Smooth muscle cell (in vitro differentiated cells): Measurements from ENCODE around the gene BBC3. TPM values are rescaled to one million over a fixed set of nuclear protein-coding genes. Genes with fewer than 3 reads are reported as not detected.
A peak's percentile ranks its signal among the peaks of the same experiment; 100 is the strongest.

ENCODE experiments used
- DNase-seq: peaks from one replicate; lab custom pipeline; 2025; ENCODE audit not compliant: unreplicated experiment; lab: John Stamatoyannopoulos, UW
- H2AFZ ChIP-seq: fragments of 200-600 bp; sonication (generic); 2 replicates; pipeline ENCODE4 v1.6.0; 2016; ENCODE audit warnings: antibody characterized with exemption, low read depth, mild to moderate bottlenecking
- H3F3A ChIP-seq: fragments of 200-600 bp; sonication (generic); 2 replicates; pipeline ENCODE4 v1.6.0; 2017; ENCODE audit warnings: antibody characterized with exemption, low read depth
- H3K27ac ChIP-seq: fragments of 200-600 bp; sonication (generic); 2 replicates; pipeline ENCODE4 v1.5.1; 2016; ENCODE audit warnings: low read depth, mild to moderate bottlenecking
- H3K27me3 ChIP-seq: fragments of 200-600 bp; sonication (generic); 2 replicates; pipeline ENCODE4 v1.6.1; 2016; ENCODE audit warnings: low read depth, mild to moderate bottlenecking
- H3K36me3 ChIP-seq: fragments of 200-600 bp; sonication (generic); 2 replicates; pipeline ENCODE4 v1.5.1; 2016; ENCODE audit warnings: low read depth
- H3K4me1 ChIP-seq: fragments of 200-600 bp; sonication (generic); 2 replicates; pipeline ENCODE4 v1.5.1; 2016; ENCODE audit warnings: low read depth
- H3K4me2 ChIP-seq: fragments of 200-600 bp; sonication (generic); 2 replicates; pipeline ENCODE4 v1.6.0; 2016; ENCODE audit warnings: mild to moderate bottlenecking
- H3K4me3 ChIP-seq: fragments of 200-600 bp; sonication (generic); 2 replicates; pipeline ENCODE4 v1.5.1; 2016; ENCODE audit warnings: mild to moderate bottlenecking
- H3K79me2 ChIP-seq: fragments of 200-600 bp; sonication (generic); 2 replicates; pipeline ENCODE4 v1.6.0; 2016; ENCODE audit warnings: low read depth, mild to moderate bottlenecking
- H3K9ac ChIP-seq: fragments of 200-600 bp; sonication (generic); 2 replicates; pipeline ENCODE4 v1.6.0; 2016; ENCODE audit warnings: low read depth
- H3K9me3 ChIP-seq: fragments of 200-600 bp; sonication (generic); replicated peaks from 2 replicates; pipeline ENCODE4 v1.5.1; 2016; ENCODE audit warnings: low read depth
- H4K20me1 ChIP-seq: fragments of 200-600 bp; sonication (generic); 2 replicates; pipeline ENCODE4 v1.6.0; 2016; ENCODE audit warnings: low read depth
- WGBS: methylation state at CpG from one replicate; pipeline ENCODE4 v1.1.7; 2016; ENCODE audit warnings: low lambda C conversion rate; 5-methylcytosine and 5-hydroxymethylcytosine counted together
- polyA plus RNA-seq: library from polyadenylated mRNA; unstranded; fragments of >200 nt; fragmentation: Nextera tagmentation; extraction: Ambion mirVana; gene quantifications from 2 replicates; pipeline ENCODE4 v1.2.1, GENCODE V29; 2016
- total RNA-seq: library from RNA; depleted of rRNA; stranded (reverse); fragments of >200 nt; gene quantifications from 2 replicates; pipeline ENCODE4 v1.2.3, GENCODE V29; 2014
- TF ChIP-seq, protein P1 (sequence below): fragments of 200-600 bp; sonication (generic); IDR thresholded peaks from 2 replicates; pipeline ENCODE4 v1.5.1; 2017; ENCODE audit warnings: borderline replicate concordance, mild to moderate bottlenecking, antibody characterized with exemption; ENCODE audit not compliant: insufficient read depth, poor library complexity, severe bottlenecking

BBC3 gene
- total and polyA plus RNA-seq, 2 experiments from 2014 or later = 10.2 to 29.9 TPM

DNA sequence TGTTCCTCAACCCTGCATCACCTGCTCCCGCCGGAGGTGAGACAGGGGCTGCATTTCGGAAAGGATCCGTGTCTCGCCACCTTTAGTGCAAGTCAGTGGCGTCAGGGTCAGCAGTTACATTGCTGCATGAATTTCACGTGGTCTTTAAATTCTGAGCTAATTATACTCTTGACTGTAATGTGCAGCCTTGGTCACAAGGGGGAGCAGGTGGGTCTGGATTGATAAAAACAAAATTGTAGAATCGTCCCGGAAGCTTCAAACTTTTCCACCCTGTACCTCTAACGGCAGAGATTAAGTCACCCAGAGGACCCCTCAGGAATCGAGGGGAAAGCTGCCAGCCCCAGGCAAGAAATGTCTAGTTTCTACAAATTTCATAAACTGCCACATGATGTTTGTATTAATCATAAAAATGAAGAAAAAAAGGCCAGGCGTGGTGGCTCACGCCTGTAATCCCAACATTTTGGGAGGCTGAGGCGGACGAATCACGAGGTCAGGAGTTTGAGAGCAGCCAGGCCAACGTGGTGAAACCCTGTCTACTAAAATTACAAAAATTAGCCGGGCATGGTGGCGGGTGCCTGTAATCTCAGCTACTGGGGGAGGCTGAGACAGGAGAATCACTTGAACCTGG, 20.2 kb downstream of the BBC3 start:
- H3F3A ChIP-seq = peaks cover 9% of the 10 kb centered on the region
- H3K27me3 ChIP-seq = no peaks in the 10 kb centered on the region
- TF ChIP-seq, protein P1, sequence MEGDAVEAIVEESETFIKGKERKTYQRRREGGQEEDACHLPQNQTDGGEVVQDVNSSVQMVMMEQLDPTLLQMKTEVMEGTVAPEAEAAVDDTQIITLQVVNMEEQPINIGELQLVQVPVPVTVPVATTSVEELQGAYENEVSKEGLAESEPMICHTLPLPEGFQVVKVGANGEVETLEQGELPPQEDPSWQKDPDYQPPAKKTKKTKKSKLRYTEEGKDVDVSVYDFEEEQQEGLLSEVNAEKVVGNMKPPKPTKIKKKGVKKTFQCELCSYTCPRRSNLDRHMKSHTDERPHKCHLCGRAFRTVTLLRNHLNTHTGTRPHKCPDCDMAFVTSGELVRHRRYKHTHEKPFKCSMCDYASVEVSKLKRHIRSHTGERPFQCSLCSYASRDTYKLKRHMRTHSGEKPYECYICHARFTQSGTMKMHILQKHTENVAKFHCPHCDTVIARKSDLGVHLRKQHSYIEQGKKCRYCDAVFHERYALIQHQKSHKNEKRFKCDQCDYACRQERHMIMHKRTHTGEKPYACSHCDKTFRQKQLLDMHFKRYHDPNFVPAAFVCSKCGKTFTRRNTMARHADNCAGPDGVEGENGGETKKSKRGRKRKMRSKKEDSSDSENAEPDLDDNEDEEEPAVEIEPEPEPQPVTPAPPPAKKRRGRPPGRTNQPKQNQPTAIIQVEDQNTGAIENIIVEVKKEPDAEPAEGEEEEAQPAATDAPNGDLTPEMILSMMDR = peak; percentile 85
- no peak overlapping the region for H3K4me3 ChIP-seq
- peak overlapping the region; percentile 69 for H3K9ac ChIP-seq
- H3K4me1 ChIP-seq = no peaks in the 10 kb centered on the region
- peak; percentile 54 for DNase-seq
- H2AFZ ChIP-seq = no peak overlapping the region
- no peaks in the 10 kb centered on the region for H3K79me2 ChIP-seq
- no peaks in the 10 kb centered on the region for H4K20me1 ChIP-seq
- peaks cover 4% of the 10 kb centered on the region for H3K36me3 ChIP-seq
- H3K9me3 ChIP-seq = no peaks in the 10 kb centered on the region
- H3K4me2 ChIP-seq = peak overlapping the region; percentile 59
- H3K27ac ChIP-seq = peak overlapping the region; percentile 71
- 54% methylated on average over 19 of the region's 19 CpGs for whole genome bisulfite sequencing

DNA sequence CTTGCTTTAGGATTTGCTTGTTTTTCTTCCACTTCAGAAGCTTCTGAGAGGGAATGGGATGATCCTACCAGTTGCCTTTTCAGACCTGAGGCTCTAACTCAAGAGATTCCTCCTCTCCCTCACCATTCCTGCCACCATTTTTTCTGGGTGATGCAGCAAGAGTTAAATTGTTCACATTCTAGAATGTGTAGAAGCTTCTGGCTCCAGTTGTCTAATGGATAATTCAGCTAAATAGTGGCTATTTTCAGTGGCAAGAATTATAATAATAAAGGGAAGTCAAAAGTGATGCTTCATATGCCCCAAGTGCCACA, 20.9 kb downstream of the BBC3 start:
- Histone ChIP-seq H3K4me2 (no peak overlapping the region), H3K36me3 (peaks cover 4% of the 10 kb centered on the region), H3K9ac (no peak overlapping the region), H3K4me1 (no peaks in the 10 kb centered on the region), H3K4me3 (no peak overlapping the region), H2AFZ (no peak overlapping the region), H3K9me3 (no peaks in the 10 kb centered on the region), H3K27me3 (no peaks in the 10 kb centered on the region), H3K27ac (peak overlapping the region; percentile 71), H3K79me2 (no peaks in the 10 kb centered on the region), H4K20me1 (no peaks in the 10 kb centered on the region), H3F3A (peaks cover 9% of the 10 kb centered on the region)
- no peak for DNase-seq
- TF ChIP-seq, protein P1 = no peak

DNA sequence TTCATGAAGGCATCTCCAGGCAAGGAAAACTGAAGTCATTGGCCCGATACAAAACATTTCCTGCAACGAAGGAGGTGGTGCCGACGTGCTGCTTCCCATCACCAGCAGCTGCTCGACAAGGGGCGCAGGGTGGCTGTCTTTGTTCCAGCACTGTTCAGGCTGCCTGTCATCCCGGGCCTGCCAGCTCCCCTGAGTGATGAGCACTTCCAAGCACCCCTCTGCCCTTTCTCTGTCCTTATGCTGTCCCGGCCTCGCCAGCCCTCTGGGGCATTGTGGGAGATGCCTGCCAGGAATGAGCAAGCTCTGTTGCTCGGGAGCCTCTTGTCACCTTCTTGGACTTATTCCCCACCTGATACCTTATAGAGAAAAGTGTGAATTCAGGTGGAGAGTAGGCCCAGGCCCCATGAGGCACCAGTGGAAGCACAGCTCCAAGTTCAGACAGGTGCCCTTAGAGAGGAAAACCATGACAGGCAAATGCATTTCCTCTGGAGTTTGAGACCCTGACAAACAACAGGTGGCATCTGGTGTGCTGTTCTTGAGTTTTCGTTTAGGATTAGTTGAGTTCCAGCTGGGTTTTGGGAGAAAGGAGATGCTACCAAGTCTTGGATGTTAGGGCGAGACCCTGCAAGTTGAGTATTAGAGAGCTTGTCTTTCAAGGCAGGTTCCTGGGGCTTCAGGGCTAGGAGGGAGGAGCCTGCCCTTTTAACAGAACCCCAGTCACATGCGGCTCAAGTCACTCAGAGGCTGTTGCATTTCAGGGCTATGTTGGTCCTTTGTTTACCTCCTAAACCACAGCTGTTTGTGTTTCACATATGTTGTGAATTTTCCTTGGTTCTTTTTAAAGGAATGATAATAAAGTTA, 21.4 kb downstream of the BBC3 start:
- H3K36me3 ChIP-seq = peaks cover 4% of the 10 kb centered on the region
- TF ChIP-seq, protein P1 = no peak
- peaks cover 9% of the 10 kb centered on the region for H3F3A ChIP-seq
- no peaks in the 10 kb centered on the region for H3K9me3 ChIP-seq
- no peaks in the 10 kb centered on the region for H3K79me2 ChIP-seq
- H3K4me1 ChIP-seq = no peaks in the 10 kb centered on the region
- H3K4me2 ChIP-seq = no peak overlapping the region
- no peaks in the 10 kb centered on the region for H3K27me3 ChIP-seq
- whole genome bisulfite sequencing = 92% methylated on average over 13 of the region's 13 CpGs
- H3K27ac ChIP-seq = peak overlapping the region; percentile 71
- H4K20me1 ChIP-seq = no peaks in the 10 kb centered on the region
- no peak overlapping the region for H3K4me3 ChIP-seq
- DNase-seq = no peak
- H3K9ac ChIP-seq = no peak overlapping the region
- no peak overlapping the region for H2AFZ ChIP-seq
